ENCODE data around the gene RAB36. TPM values are rescaled to one million over a fixed set of nuclear protein-coding genes. Genes with fewer than 3 reads are reported as not detected.

The RAB36 gene
- total RNA-seq, 6 experiments from 2014 or later = 5.4 to 7.1 (median 6.3) TPM

DNA sequence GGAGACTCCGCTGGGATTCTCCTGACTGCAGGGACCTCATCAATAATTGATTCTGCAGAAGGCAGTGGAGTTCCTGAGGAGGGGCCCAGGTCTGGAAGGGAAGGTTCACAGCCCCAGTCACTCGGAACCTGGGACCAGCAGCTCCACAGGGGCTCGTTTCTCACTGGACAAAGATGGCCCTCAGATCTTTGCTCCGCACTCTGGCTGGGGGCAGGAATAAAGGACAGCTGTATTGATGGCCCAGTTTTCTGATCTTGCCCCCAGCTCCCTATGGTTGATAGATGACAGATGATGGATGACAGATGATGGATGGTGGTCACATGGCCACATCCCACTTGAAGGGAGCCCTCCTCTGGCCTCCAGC, 23.7 kb downstream of the RAB36 start:
- no peak overlapping the region for H3K4me3 Mint-ChIP-seq
- no peaks in the 10 kb centered on the region for H3K36me3 Mint-ChIP-seq (ENCODE audit: low read depth)
- H3K27ac Mint-ChIP-seq = no peak overlapping the region
- peaks cover 10% of the 10 kb centered on the region for H3K27me3 Mint-ChIP-seq (ENCODE audit: insufficient read depth)
- no peaks in the 10 kb centered on the region for H3K9me3 Mint-ChIP-seq
- TF ChIP-seq, protein P1, sequence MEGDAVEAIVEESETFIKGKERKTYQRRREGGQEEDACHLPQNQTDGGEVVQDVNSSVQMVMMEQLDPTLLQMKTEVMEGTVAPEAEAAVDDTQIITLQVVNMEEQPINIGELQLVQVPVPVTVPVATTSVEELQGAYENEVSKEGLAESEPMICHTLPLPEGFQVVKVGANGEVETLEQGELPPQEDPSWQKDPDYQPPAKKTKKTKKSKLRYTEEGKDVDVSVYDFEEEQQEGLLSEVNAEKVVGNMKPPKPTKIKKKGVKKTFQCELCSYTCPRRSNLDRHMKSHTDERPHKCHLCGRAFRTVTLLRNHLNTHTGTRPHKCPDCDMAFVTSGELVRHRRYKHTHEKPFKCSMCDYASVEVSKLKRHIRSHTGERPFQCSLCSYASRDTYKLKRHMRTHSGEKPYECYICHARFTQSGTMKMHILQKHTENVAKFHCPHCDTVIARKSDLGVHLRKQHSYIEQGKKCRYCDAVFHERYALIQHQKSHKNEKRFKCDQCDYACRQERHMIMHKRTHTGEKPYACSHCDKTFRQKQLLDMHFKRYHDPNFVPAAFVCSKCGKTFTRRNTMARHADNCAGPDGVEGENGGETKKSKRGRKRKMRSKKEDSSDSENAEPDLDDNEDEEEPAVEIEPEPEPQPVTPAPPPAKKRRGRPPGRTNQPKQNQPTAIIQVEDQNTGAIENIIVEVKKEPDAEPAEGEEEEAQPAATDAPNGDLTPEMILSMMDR (IDR thresholded peaks at IDR 0.05) = no peak
- DNase-seq = no peak
- peaks cover 3% of the 10 kb centered on the region; the same call in 1 of the 2 replicates for H3K4me1 Mint-ChIP-seq (ENCODE audit: low read depth)

- H3K36me3 Mint-ChIP-seq (ENCODE audit: low read depth) = peaks cover 8% of the 10 kb centered on the region; the same call in 1 of the 2 replicates
- peaks cover 7% of the 10 kb centered on the region for H3K27me3 Mint-ChIP-seq (ENCODE audit: insufficient read depth)
- H3K27ac Mint-ChIP-seq = no peak overlapping the region
- H3K9me3 Mint-ChIP-seq = no peaks in the 10 kb centered on the region; the same call in 1 of the 2 replicates
- no peak overlapping the region for H3K4me3 Mint-ChIP-seq
- DNase-seq = no peak
- TF ChIP-seq, protein P1 (IDR thresholded peaks at IDR 0.05) = no peak
- H3K4me1 Mint-ChIP-seq (ENCODE audit: low read depth) = peaks cover 21% of the 10 kb centered on the region
Observed at GRCh38 chr22:23175817-23176644, 30.8 kb downstream of the RAB36 start.

- Mint-ChIP-seq H3K4me1 (ENCODE audit: low read depth) (peaks cover 21% of the 10 kb centered on the region), H3K9me3 (no peaks in the 10 kb centered on the region; the same call in 1 of the 2 replicates), H3K27ac (no peak overlapping the region), H3K27me3 (ENCODE audit: insufficient read depth) (peaks cover 7% of the 10 kb centered on the region), H3K4me3 (no peak overlapping the region), H3K36me3 (ENCODE audit: low read depth) (peaks cover 8% of the 10 kb centered on the region; the same call in 1 of the 2 replicates)
- no peak for DNase-seq
- TF ChIP-seq, protein P1 (IDR thresholded peaks at IDR 0.05) = no peak
Observed at GRCh38 chr22:23176645-23177027, 31.4 kb downstream of the RAB36 start.

GRCh38 chr22:23177197-23177596, 31.9 kb downstream of the RAB36 start:
- Mint-ChIP-seq H3K36me3 (ENCODE audit: low read depth) (peaks cover 12% of the 10 kb centered on the region; the same call in 1 of the 2 replicates), H3K9me3 (no peaks in the 10 kb centered on the region; the same call in 1 of the 2 replicates), H3K4me1 (ENCODE audit: low read depth) (peaks cover 25% of the 10 kb centered on the region), H3K27ac (no peak overlapping the region), H3K27me3 (ENCODE audit: insufficient read depth) (peaks cover 7% of the 10 kb centered on the region), H3K4me3 (no peak overlapping the region)
- TF ChIP-seq, protein P1 (IDR thresholded peaks at IDR 0.05) = no peak
- no peak for DNase-seq

DNA sequence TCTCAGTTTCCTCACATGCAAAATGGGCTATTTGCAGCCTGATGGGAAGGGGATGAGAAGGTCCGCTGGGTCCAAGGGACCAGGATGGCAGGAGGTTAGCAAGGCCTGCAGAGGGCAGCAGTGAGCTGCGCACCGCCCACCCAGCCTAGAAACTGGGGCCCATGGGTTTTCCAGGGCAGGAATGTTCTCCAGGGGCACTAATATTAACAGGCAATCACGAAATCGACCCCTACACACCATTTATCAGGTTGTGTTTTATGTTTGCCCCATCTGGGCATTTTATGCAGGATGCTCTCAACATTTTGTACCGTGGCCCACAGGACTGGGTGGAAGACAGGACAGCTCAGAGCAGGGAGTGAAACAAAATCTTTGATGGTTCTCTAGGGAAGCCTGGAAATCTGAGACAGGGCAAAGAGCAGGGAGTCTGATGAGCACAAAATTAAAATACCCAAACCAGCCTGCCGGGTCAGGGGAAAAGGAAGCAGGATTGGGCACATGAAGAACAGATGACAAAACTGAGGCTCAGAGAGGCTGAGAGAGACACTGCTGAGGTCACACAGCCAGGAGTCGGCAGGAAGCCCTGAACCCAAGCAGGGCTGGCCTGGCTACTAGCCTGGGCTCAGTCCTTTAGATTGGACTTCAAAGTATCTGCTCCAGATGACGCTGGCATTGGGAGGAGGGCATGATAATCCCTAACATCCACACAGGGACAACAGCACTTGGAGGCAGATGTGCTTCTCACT, 33.4 kb downstream of the RAB36 start:
- Mint-ChIP-seq H3K27ac (no peak overlapping the region), H3K36me3 (ENCODE audit: low read depth) (peaks cover 16% of the 10 kb centered on the region; the same call in 1 of the 2 replicates), H3K9me3 (no peaks in the 10 kb centered on the region; the same call in 1 of the 2 replicates), H3K4me3 (peak overlapping the region; percentile 18; the same call in 1 of the 2 replicates), H3K4me1 (ENCODE audit: low read depth) (peaks cover 40% of the 10 kb centered on the region), H3K27me3 (ENCODE audit: insufficient read depth) (peaks cover 7% of the 10 kb centered on the region)
- DNase-seq = no peak
- TF ChIP-seq, protein P1 (IDR thresholded peaks at IDR 0.05) = peak; percentile 98

Measured in HFFc6 (cell line).